Stimulated activated naive B cell treated with anti-CD40 and anti-IgM and Interleukin-4, amounts not matched to agents 10 μg/mL and 1 μg/mL and 100 μg/mL, for 72 hours (primary cell): Measurements from ENCODE around the gene GRIK1.

ENCODE experiments used
- ATAC-seq, 2 donors: fragments of 150-1000 bp; cut with Tn5 transposase; replicated peaks; 2 replicates each; pipeline ENCODE4 v1.10.0; 2021; ENCODE audit warnings: moderate library complexity in 1 of 2
- DNase-seq: peaks from one replicate; pipeline ENCODE4 v3.0.0; 2021
- H3K27ac Mint-ChIP-seq: one replicate; pipeline ENCODE4 v1.8.0; 2022; ENCODE audit warnings: mild to moderate bottlenecking, mixed read lengths
- H3K27me3 Mint-ChIP-seq, 2 donors: one replicate each; pipeline ENCODE4 v1.8.0; 2022; ENCODE audit warnings: mixed read lengths in 2 of 2
- H3K36me3 Mint-ChIP-seq, 2 donors: one replicate each; pipeline ENCODE4 v1.8.0; 2022; ENCODE audit warnings: mixed read lengths in 2 of 2, mild to moderate bottlenecking in 1 of 2
- H3K4me1 Mint-ChIP-seq, 2 donors: one replicate each; pipeline ENCODE4 v1.8.0; 2022; ENCODE audit warnings: mixed read lengths in 2 of 2, mild to moderate bottlenecking in 1 of 2
- H3K4me3 Mint-ChIP-seq, 2 donors: one replicate each; pipeline ENCODE4 v1.8.0; 2022; ENCODE audit warnings: mild to moderate bottlenecking in 2 of 2, mixed read lengths in 2 of 2, moderate library complexity in 1 of 2
- H3K9me3 Mint-ChIP-seq, 2 donors: one replicate each; pipeline ENCODE4 v1.8.0; 2022; ENCODE audit warnings: mixed read lengths in 2 of 2, mild to moderate bottlenecking in 1 of 2

The GRIK1 gene

GRCh38 chr21:29753216-29753615, 186.6 kb downstream of the GRIK1 start:
- Mint-ChIP-seq H3K9me3 (peaks cover 0 to 3% of the 10 kb centered on the region in 2 donors), H3K4me3 (no peak overlapping the region), H3K27me3 (no peaks in the 10 kb centered on the region), H3K36me3 (no peaks in the 10 kb centered on the region), H3K4me1 (no peaks in the 10 kb centered on the region), H3K27ac (no peak overlapping the region)
- no peak for ATAC-seq
- no peak for DNase-seq

- peaks cover 0 to 3% of the 10 kb centered on the region in 2 donors for H3K9me3 Mint-ChIP-seq
- H3K27me3 Mint-ChIP-seq: no peaks in the 10 kb centered on the region
- H3K27ac Mint-ChIP-seq: no peak overlapping the region
- no peak overlapping the region for H3K4me3 Mint-ChIP-seq
- no peaks in the 10 kb centered on the region for H3K4me1 Mint-ChIP-seq
- ATAC-seq: no peak
- no peak for DNase-seq
- no peaks in the 10 kb centered on the region for H3K36me3 Mint-ChIP-seq
These were observed 188.2 kb downstream of the GRIK1 start for GRCh38 chr21:29751473-29752185.

- Mint-ChIP-seq H3K27me3 (no peaks in the 10 kb centered on the region), H3K27ac (no peak overlapping the region), H3K4me3 (no peak overlapping the region), H3K4me1 (no peaks in the 10 kb centered on the region), H3K9me3 (no peaks in the 10 kb centered on the region), H3K36me3 (no peaks in the 10 kb centered on the region)
- DNase-seq: no peak
- no peak for ATAC-seq
These were observed 189.8 kb downstream of the GRIK1 start for GRCh38 chr21:29749957-29750356.

GRCh38 chr21:29749223-29749622, 190.6 kb downstream of the GRIK1 start:
- H3K27me3 Mint-ChIP-seq: no peaks in the 10 kb centered on the region
- DNase-seq (no peak), ATAC-seq (no peak)
- no peaks in the 10 kb centered on the region for H3K4me1 Mint-ChIP-seq
- H3K9me3 Mint-ChIP-seq: no peaks in the 10 kb centered on the region
- H3K4me3 Mint-ChIP-seq: no peak overlapping the region
- no peak overlapping the region for H3K27ac Mint-ChIP-seq
- no peaks in the 10 kb centered on the region for H3K36me3 Mint-ChIP-seq

GRCh38 chr21:29748391-29749167, 191.2 kb downstream of the GRIK1 start:
- H3K27ac Mint-ChIP-seq: no peak overlapping the region
- H3K36me3 Mint-ChIP-seq: no peaks in the 10 kb centered on the region
- ATAC-seq (no peak), DNase-seq (no peak)
- no peaks in the 10 kb centered on the region for H3K27me3 Mint-ChIP-seq
- no peak overlapping the region for H3K4me3 Mint-ChIP-seq
- no peaks in the 10 kb centered on the region for H3K9me3 Mint-ChIP-seq
- no peaks in the 10 kb centered on the region for H3K4me1 Mint-ChIP-seq

DNA sequence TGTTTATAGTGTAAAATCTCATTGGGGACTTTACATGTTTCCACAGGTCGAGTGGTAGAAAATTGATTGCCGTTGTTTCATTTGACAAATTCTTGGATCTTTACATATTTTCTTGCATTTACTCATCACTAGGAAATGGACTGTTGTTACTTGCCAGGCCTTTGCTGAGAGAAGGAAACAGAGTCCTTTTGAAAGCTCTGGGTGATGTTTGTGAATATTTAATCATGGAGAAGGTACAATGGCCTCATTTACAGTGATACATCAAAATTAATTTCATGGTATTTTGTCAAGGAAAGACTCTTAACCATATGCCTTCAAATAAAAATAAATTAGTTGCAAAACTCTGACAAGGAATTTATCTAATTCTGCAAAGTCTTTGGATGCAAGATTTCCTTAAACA, 198.0 kb downstream of the GRIK1 start:
- Mint-ChIP-seq H3K4me3 (no peak overlapping the region), H3K36me3 (no peaks in the 10 kb centered on the region), H3K9me3 (no peaks in the 10 kb centered on the region), H3K4me1 (no peaks in the 10 kb centered on the region), H3K27me3 (no peaks in the 10 kb centered on the region), H3K27ac (no peak overlapping the region)
- no peak for ATAC-seq
- DNase-seq: no peak

GRCh38 chr21:29739176-29739575, 200.6 kb downstream of the GRIK1 start:
- ATAC-seq: no peak
- Mint-ChIP-seq H3K4me1 (no peaks in the 10 kb centered on the region), H3K27me3 (no peaks in the 10 kb centered on the region), H3K36me3 (no peaks in the 10 kb centered on the region), H3K4me3 (no peak overlapping the region), H3K27ac (no peak overlapping the region), H3K9me3 (no peaks in the 10 kb centered on the region)
- DNase-seq: no peak

GRCh38 chr21:29738730-29739129, 201.1 kb downstream of the GRIK1 start:
- no peak for ATAC-seq
- Mint-ChIP-seq H3K36me3 (no peaks in the 10 kb centered on the region), H3K4me3 (no peak overlapping the region), H3K4me1 (no peaks in the 10 kb centered on the region), H3K27me3 (no peaks in the 10 kb centered on the region), H3K27ac (no peak overlapping the region), H3K9me3 (peaks cover 0 to 1% of the 10 kb centered on the region in 2 donors)
- DNase-seq: no peak

DNA sequence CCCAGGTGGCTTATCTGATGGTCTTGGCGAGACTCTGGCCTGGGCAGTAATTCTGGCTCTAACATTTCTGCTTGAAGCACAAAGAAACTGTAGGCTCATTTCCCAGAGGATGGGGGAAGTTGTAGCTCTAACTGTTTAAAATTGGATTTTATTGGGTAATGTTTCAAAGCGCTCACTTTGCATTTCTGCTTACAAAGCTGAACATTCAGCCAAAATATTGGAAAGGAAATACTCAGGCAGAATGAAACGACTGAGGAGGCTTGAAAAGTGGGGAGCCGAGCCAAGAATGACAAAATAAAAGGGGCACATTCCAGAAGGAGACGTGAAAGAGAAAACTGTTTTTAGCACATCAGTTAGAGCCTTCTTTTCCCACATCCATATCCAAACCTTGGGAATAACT, 202.6 kb downstream of the GRIK1 start:
- Mint-ChIP-seq H3K4me3 (no peak overlapping the region), H3K9me3 (peaks cover 0 to 1% of the 10 kb centered on the region in 2 donors), H3K27ac (no peak overlapping the region), H3K27me3 (no peaks in the 10 kb centered on the region), H3K36me3 (no peaks in the 10 kb centered on the region), H3K4me1 (no peaks in the 10 kb centered on the region)
- no peak for DNase-seq
- ATAC-seq: no peak

DNA sequence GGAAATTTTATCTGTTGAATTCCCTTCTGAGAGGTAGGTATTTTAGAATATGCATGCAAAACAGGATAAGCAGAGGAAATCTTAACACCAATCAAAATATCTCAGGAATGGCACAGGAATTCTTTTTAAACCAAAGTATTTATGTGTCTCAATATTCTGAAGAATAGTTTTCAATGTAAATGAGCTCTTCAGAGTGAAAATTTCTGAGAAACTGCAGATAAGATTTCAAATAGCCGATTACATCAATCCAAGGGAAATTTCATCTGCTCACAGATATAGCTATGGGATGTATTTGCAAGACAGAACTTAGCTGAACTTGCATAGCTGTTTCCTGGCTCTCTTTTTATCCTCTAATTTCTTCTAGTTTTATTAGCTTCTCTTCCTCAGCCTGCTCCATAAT, 209.5 kb downstream of the GRIK1 start:
- H3K4me1 Mint-ChIP-seq: no peaks in the 10 kb centered on the region

GRCh38 chr21:29726044-29726443, 213.8 kb downstream of the GRIK1 start:
- no peaks in the 10 kb centered on the region for H3K36me3 Mint-ChIP-seq
- H3K27ac Mint-ChIP-seq: no peak overlapping the region
- H3K4me1 Mint-ChIP-seq: no peaks in the 10 kb centered on the region
- no peak overlapping the region for H3K4me3 Mint-ChIP-seq
- H3K27me3 Mint-ChIP-seq: peaks cover 0 to 3% of the 10 kb centered on the region in 2 donors
- DNase-seq: no peak
- ATAC-seq: no peak
- no peaks in the 10 kb centered on the region for H3K9me3 Mint-ChIP-seq

More for the DNA sequence above, 209.5 kb downstream of the GRIK1 start:
- DNase-seq: no peak
- no peak overlapping the region for H3K27ac Mint-ChIP-seq
- H3K36me3 Mint-ChIP-seq: no peaks in the 10 kb centered on the region
- peaks cover 0 to 1% of the 10 kb centered on the region in 2 donors for H3K9me3 Mint-ChIP-seq
- no peaks in the 10 kb centered on the region for H3K27me3 Mint-ChIP-seq
- ATAC-seq: no peak
- H3K4me3 Mint-ChIP-seq: no peak overlapping the region

GRCh38 chr21:29725025-29725736, 214.6 kb downstream of the GRIK1 start:
- H3K27me3 Mint-ChIP-seq: peaks cover 0 to 10% of the 10 kb centered on the region in 2 donors
- no peaks in the 10 kb centered on the region for H3K36me3 Mint-ChIP-seq
- no peak overlapping the region for H3K4me3 Mint-ChIP-seq
- no peak for DNase-seq
- ATAC-seq: no peak
- H3K27ac Mint-ChIP-seq: no peak overlapping the region
- H3K9me3 Mint-ChIP-seq: no peaks in the 10 kb centered on the region
- no peaks in the 10 kb centered on the region for H3K4me1 Mint-ChIP-seq

- Mint-ChIP-seq H3K4me1 (no peaks in the 10 kb centered on the region), H3K4me3 (no peak overlapping the region), H3K27ac (no peak overlapping the region), H3K27me3 (peaks cover 0 to 10% of the 10 kb centered on the region in 2 donors), H3K36me3 (no peaks in the 10 kb centered on the region), H3K9me3 (peaks cover 2 to 3% of the 10 kb centered on the region in 2 donors)
- DNase-seq (no peak), ATAC-seq (no peak)
These were observed 217.8 kb downstream of the GRIK1 start for GRCh38 chr21:29721964-29722363.

DNA sequence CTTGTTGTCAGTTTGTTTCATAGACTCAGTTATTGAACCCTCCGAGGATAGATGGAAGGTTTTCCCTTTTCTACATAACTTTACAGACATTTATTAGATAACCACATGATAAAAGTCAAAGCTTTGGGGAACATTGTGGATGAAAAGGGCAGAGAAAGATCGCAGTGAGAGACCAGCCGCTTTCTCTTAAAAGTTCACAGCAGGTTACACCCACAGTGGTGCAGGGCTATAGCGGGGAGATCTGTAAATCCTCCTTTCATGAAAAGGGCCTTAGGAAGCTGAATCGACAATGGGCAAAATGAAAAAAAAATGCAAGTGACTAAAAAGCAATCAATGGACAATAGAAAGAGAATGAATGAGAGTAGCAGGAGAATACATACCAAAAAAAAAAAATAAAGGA, 218.6 kb downstream of the GRIK1 start:
- no peak for DNase-seq
- peaks cover 6 to 7% of the 10 kb centered on the region in 2 donors for H3K9me3 Mint-ChIP-seq
- no peak overlapping the region for H3K4me3 Mint-ChIP-seq
- H3K36me3 Mint-ChIP-seq: no peaks in the 10 kb centered on the region
- no peak overlapping the region for H3K27ac Mint-ChIP-seq
- H3K27me3 Mint-ChIP-seq: peaks cover 0 to 10% of the 10 kb centered on the region in 2 donors
- ATAC-seq: no peak
- H3K4me1 Mint-ChIP-seq: no peaks in the 10 kb centered on the region
